PC-3 (cell line): ENCODE measurements around the gene ULK4.

Source experiments
- CTCF ChIP-seq: fragments of 300-600 bp; sonication (generic); conservative IDR thresholded peaks from 2 replicates; pipeline ENCODE4 v1.5.1; 2017; ENCODE audit warnings: antibody characterized with exemption, low read depth, mild to moderate bottlenecking, low read length
- EZH2 ChIP-seq: fragments of 300-600 bp; sonication (generic); IDR thresholded peaks from one replicate; pipeline ENCODE4 v1.6.1; 2017; ENCODE audit warnings: antibody characterized with exemption, mild to moderate bottlenecking, low read length; ENCODE audit not compliant: unreplicated experiment
- EZH2phosphoT487 ChIP-seq: fragments of 300-600 bp; sonication (generic); IDR thresholded peaks from 2 replicates; pipeline ENCODE4 v1.6.1; 2018; ENCODE audit warnings: mild to moderate bottlenecking, antibody characterized with exemption, low read length, borderline replicate concordance

GRCh38 chr3:41638381-41638780 is 323.5 kb downstream of the ULK4 start:
- TF ChIP-seq CTCF (no peak), EZH2 (no peak), EZH2phosphoT487 (no peak)
